Neutrophil (primary cell): ENCODE results near the gene KISS1R.

Experiments
- H3K27ac ChIP-seq: fragments of 200-600 bp; sonication (generic); 2 replicates; pipeline ENCODE4 v1.5.1; 2016; ENCODE audit warnings: mild to moderate bottlenecking, moderate library complexity
- H3K27me3 ChIP-seq: fragments of 200-600 bp; sonication (generic); 2 replicates; pipeline ENCODE4 v1.6.0; 2016; ENCODE audit warnings: mild to moderate bottlenecking
- H3K36me3 ChIP-seq: fragments of 200-600 bp; sonication (generic); 2 replicates; pipeline ENCODE4 v1.5.1; 2017
- H3K4me1 ChIP-seq, 2 experiments: fragments of 200-600 bp in 1 of 2; sonication (generic) in 1 of 2; 1 replicate in 1 of 2; 2 replicates in 1 of 2; pipeline versions ENCODE4 v1.5.1 to v1.6.1; 2013 to 2016; ENCODE audit warnings: low read depth in 1 of 2, low read length in 1 of 2, mild to moderate bottlenecking in 1 of 2, moderate library complexity in 1 of 2; ENCODE audit not compliant: control insufficient read depth in 1 of 2, insufficient read depth in 1 of 2
- H3K4me3 ChIP-seq, 2 experiments: fragments of 200-600 bp in 1 of 2; sonication (generic) in 1 of 2; 1 replicate in 1 of 2; 2 replicates in 1 of 2; pipeline ENCODE4 v1.5.1; 2013 to 2016; ENCODE audit warnings: low read depth in 1 of 2, low read length in 1 of 2, mild to moderate bottlenecking in 1 of 2, moderate library complexity in 1 of 2
- H3K9me3 ChIP-seq: fragments of 200-600 bp; sonication (generic); 2 replicates; pipeline ENCODE4 v1.5.1; 2016
- TF ChIP-seq, protein P1 (sequence below): fragments of 200-600 bp; sonication (generic); IDR thresholded peaks from 2 replicates; pipeline ENCODE4 v1.5.1; 2016; ENCODE audit warnings: antibody characterized with exemption

Gene KISS1R

DNA sequence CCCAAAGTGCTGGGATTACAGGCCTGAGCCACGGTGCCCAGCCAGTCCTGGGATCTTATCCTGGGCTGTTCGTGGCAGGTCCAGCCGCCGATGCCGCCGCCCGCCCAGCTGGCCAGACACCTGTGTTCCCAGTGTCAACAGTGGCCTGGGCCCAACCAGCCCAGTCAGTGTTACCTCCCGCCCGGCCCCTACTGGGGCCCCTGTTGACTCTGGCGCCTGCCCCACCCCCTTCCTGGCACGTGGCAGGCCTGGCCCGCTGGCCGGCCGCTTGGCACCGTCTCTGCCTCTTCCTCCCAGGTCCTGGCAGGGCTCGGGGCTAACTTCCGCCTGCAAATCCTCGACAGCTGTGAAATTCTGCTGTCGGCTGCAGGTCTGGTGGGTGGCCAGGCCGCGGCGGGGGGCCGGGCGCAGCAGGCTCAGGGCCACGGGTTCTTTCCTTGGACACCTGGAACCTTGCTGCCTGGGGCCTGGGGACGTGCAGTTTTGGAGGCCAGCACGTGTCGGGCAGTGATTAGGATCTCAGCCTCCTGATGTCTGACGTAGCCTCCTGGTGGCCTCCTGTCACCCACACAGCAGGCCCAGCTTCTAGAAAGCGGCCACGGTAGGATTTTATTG lies 17.8 kb downstream of the KISS1R start:
- peaks cover 77% of the 10 kb centered on the region for H3K36me3 ChIP-seq
- peak overlapping the region; percentile 24 to 33 for H3K4me3 ChIP-seq
- peak overlapping the region; percentile 82 for H3K27ac ChIP-seq
- TF ChIP-seq, protein P1, sequence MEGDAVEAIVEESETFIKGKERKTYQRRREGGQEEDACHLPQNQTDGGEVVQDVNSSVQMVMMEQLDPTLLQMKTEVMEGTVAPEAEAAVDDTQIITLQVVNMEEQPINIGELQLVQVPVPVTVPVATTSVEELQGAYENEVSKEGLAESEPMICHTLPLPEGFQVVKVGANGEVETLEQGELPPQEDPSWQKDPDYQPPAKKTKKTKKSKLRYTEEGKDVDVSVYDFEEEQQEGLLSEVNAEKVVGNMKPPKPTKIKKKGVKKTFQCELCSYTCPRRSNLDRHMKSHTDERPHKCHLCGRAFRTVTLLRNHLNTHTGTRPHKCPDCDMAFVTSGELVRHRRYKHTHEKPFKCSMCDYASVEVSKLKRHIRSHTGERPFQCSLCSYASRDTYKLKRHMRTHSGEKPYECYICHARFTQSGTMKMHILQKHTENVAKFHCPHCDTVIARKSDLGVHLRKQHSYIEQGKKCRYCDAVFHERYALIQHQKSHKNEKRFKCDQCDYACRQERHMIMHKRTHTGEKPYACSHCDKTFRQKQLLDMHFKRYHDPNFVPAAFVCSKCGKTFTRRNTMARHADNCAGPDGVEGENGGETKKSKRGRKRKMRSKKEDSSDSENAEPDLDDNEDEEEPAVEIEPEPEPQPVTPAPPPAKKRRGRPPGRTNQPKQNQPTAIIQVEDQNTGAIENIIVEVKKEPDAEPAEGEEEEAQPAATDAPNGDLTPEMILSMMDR: no peak
- H3K9me3 ChIP-seq: no peaks in the 10 kb centered on the region
- H3K4me1 ChIP-seq: peaks cover 61 to 76% of the 10 kb centered on the region in 2 experiments
- no peaks in the 10 kb centered on the region for H3K27me3 ChIP-seq

DNA sequence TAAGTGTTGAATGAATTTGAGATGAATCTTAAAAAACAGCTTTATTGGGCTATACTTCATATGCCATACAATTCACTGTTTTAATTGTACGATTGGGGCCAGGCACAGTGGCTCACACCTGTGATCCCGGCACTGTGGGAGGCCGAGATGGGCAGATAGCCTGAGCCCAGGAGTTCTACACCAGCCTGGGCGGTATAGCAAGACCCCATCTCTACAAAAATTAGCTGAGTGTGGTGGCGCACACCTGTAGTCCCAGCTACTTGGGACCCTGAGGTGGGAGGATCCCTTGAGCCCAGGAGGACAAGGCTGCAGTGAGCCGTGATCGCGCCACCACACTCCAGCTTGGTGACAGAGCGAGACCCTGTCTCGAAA lies 19.0 kb downstream of the KISS1R start:
- Histone ChIP-seq H3K27me3 (no peaks in the 10 kb centered on the region), H3K27ac (no peak overlapping the region), H3K9me3 (no peaks in the 10 kb centered on the region), H3K36me3 (peaks cover 67% of the 10 kb centered on the region), H3K4me1 (peaks cover 57 to 78% of the 10 kb centered on the region in 2 experiments), H3K4me3 (no peak overlapping the region)
- TF ChIP-seq, protein P1: no peak

DNA sequence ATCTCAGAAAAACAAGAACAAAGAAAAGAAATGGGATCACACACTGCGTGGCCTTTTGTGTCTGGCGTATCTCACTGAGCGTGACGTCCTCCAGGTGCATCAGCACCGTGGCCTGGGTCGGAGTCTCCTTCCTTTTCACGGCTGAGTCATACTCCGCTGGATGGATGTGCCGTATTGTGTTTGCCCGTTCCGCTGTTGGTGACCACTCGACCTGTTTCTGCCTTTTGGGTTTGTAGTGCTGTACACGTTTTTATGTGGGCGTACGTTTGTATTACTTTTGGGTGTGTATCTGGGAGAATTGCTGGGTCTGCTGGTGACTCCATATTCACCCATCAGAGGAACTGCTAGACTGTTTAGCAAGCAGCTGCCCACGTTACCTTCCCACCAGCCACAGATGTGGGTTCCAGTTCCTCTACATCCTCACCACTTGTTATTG lies 20.1 kb downstream of the KISS1R start:
- H3K9me3 ChIP-seq: no peaks in the 10 kb centered on the region
- TF ChIP-seq, protein P1: no peak
- no peak overlapping the region for H3K4me3 ChIP-seq
- peaks cover 63% of the 10 kb centered on the region for H3K36me3 ChIP-seq
- peak overlapping the region; percentile 29 for H3K27ac ChIP-seq
- peaks cover 52 to 83% of the 10 kb centered on the region in 2 experiments for H3K4me1 ChIP-seq
- H3K27me3 ChIP-seq: no peaks in the 10 kb centered on the region

DNA sequence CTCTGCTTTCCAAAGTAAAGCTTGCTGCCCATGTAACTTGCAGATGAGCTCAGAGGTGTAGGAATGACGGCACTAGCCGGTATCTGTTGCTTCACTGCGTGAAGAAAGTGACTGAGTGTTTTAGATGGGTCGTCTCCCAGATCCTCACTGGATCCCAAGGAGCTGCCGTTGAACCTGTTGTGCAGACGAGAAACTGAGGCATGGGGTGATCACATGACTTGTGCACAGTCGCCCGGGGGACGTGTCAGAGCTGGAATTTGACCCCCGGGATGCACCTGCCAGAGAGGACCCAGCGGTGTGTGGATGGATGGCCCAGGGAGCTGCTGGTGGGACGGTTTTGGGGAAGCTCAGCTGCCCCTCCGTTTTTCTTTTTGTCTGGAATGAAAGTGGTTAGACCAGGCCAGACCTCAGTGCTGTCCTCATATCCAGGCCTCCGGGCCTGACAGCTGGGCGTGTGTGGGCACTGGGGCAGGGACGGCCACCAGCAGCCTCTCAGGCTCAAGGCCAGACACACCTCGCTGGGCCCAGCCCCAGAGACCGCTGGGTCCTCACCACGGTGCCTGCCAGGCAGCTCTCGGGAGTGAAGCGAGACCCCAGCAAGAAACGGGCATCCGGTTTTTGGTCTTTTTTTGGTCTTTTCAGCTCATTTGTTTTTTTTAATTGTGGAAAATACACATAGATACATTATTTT lies 21.2 kb downstream of the KISS1R start:
- TF ChIP-seq, protein P1: no peak
- Histone ChIP-seq H3K36me3 (peaks cover 62% of the 10 kb centered on the region), H3K27me3 (no peaks in the 10 kb centered on the region), H3K4me3 (no peak overlapping the region), H3K27ac (peak overlapping the region; percentile 35), H3K4me1 (peaks cover 41 to 72% of the 10 kb centered on the region in 2 experiments), H3K9me3 (no peaks in the 10 kb centered on the region)

DNA sequence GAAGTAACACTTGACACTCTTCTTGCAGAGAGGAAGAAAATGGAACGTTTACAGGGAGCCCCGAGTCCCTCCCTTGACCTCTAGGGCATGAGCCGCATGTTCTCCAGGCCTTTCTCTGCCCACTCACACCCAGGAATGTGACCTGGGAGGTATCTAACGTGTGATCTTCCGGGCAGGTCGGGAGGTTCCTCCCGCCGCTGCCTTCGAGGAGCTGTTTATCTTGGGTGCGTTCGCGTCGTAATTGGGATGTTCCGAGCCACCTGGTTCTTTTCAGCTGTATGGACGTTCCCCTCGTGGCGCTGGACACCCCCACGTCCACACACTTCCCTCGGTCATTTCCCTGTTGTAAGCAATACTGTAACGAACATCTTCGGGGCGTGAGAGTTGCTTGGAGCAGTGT lies 22.3 kb downstream of the KISS1R start:
- Histone ChIP-seq H3K9me3 (no peaks in the 10 kb centered on the region), H3K4me3 (no peak overlapping the region), H3K27ac (no peak overlapping the region), H3K36me3 (peaks cover 60% of the 10 kb centered on the region), H3K4me1 (peaks cover 30 to 61% of the 10 kb centered on the region in 2 experiments), H3K27me3 (no peaks in the 10 kb centered on the region)
- TF ChIP-seq, protein P1: no peak
